H1 (cell line): ENCODE results near the gene FGF21. TPM values are rescaled to one million over a fixed set of nuclear protein-coding genes. Genes with fewer than 3 reads are reported as not detected.

Source experiments
- BCL11A ChIP-seq, 2 experiments: IDR thresholded peaks; one replicate each; pipeline ENCODE4 v1.6.1; 2011; ENCODE audit warnings: low read depth in 2 of 2, low read length in 2 of 2, mild to moderate bottlenecking in 2 of 2
- CHD2 ChIP-seq: IDR thresholded peaks from 2 replicates; pipeline ENCODE4 v1.6.1; 2012; ENCODE audit warnings: low read length, improper control_type of control experiment
- JUN ChIP-seq: IDR thresholded peaks from 2 replicates; pipeline ENCODE4 v1.6.1; 2011; ENCODE audit warnings: low read depth, mild to moderate bottlenecking, improper control_type of control experiment, low read length
- KDM5A ChIP-seq: fragments of 200-600 bp; IDR thresholded peaks from 2 replicates; pipeline ENCODE4 v1.7.1; 2012; ENCODE audit warnings: mild to moderate bottlenecking, low read length, inconsistent platforms, mixed read lengths
- PHF8 ChIP-seq: fragments of 200-600 bp; sonication (generic); conservative IDR thresholded peaks from 2 replicates; pipeline ENCODE4 v1.7.1; 2012; ENCODE audit warnings: low read depth, mild to moderate bottlenecking, inconsistent platforms, low read length, moderate library complexity
- RXRA ChIP-seq: IDR thresholded peaks from 2 replicates; pipeline ENCODE4 v1.6.1; 2011; ENCODE audit warnings: low read depth, mild to moderate bottlenecking, low read length, moderate library complexity; ENCODE audit not compliant: insufficient read depth
- SP4 ChIP-seq: IDR thresholded peaks from 2 replicates; pipeline ENCODE4 v1.6.1; 2012; ENCODE audit warnings: low read length, inconsistent platforms
- TEAD4 ChIP-seq: IDR thresholded peaks from 2 replicates; pipeline ENCODE4 v1.6.1; 2012; ENCODE audit warnings: low read depth, low read length, inconsistent platforms, mixed read lengths
- ZNF274 ChIP-seq: IDR thresholded peaks from 2 replicates; pipeline ENCODE4 v1.7.0; 2012; ENCODE audit warnings: low read length, borderline replicate concordance; ENCODE audit errors: extremely low read depth
- polyA plus RNA-seq, 7 experiments: library from polyadenylated mRNA; depleted of rRNA in 3 of 7; stranded (reverse) in 5 of 7; unstranded in 2 of 7; fragments of >200 nt in 5 of 7; fragments of 200-250 nt in 2 of 7; gene quantifications; 1 replicate in 5 of 7; 2 replicates in 1 of 7; 4 replicates in 1 of 7; pipeline versions ENCODE4 v1.2.1 to v1.2.3, GENCODE V29; 2011 to 2013; ENCODE audit warnings: missing spikeins in 2 of 7, mixed read lengths in 2 of 7
- total RNA-seq: library from RNA; stranded (reverse); fragmentation: NEBNext Ultra II Directional; extraction: Animal tissue kit (Norgen Biotek cat#: 25700); gene quantifications from 2 replicates; pipeline ENCODE4 v1.2.1, GENCODE V29; 2021

The FGF21 gene
- total and polyA plus RNA-seq, 2 of the 8 experiments (the other 6 are each of a cell fraction or from before 2014, with no cell fraction given), result 0.48 to 0.80 TPM

GRCh38 chr19:48804496-48804895, 49.2 kb downstream of the FGF21 start (continued):
- no peak for TF ChIP-seq ZNF274
- TF ChIP-seq BCL11A (IDR thresholded peaks at IDR 0.05; ENCODE audit: low read depth in 2 of 2, low read length in 2 of 2), result no peak
- no peak for TF ChIP-seq KDM5A
- no peak for TF ChIP-seq JUN
- TF ChIP-seq PHF8, result no peak
- no peak for TF ChIP-seq SP4
- TF ChIP-seq RXRA, result no peak
- TF ChIP-seq CHD2, result no peak
- TF ChIP-seq TEAD4, result no peak
- TF ChIP-seq, all 59 proteins: peak for 0
